ENCODE measurements around the gene SLC4A11.

DNA sequence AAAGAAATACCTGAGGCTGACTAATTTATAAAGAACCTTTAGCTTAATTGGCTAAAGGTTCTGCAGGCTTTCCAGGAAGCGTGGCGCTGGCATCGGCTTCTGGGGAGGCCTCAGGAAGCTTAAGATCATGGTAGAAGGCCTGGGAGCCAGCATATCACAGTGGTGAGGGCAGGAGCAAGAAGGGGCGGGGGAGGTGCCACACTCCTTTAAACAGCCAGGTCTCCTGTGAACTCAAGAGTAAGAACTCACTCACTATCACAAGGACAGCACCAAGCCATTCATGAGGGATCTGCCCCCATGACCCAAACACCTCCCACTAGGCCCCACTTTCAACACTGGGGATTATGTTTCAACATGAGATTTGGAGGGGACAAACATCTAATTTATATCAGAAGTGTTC, 34.4 kb upstream of the SLC4A11 start:
- TF ChIP-seq POLR2A (IDR thresholded peaks at IDR 0.05) (no peak), POLR2AphosphoS5 (IDR thresholded peaks at IDR 0.05) (no peak)
- TF ChIP-seq, protein P1, sequence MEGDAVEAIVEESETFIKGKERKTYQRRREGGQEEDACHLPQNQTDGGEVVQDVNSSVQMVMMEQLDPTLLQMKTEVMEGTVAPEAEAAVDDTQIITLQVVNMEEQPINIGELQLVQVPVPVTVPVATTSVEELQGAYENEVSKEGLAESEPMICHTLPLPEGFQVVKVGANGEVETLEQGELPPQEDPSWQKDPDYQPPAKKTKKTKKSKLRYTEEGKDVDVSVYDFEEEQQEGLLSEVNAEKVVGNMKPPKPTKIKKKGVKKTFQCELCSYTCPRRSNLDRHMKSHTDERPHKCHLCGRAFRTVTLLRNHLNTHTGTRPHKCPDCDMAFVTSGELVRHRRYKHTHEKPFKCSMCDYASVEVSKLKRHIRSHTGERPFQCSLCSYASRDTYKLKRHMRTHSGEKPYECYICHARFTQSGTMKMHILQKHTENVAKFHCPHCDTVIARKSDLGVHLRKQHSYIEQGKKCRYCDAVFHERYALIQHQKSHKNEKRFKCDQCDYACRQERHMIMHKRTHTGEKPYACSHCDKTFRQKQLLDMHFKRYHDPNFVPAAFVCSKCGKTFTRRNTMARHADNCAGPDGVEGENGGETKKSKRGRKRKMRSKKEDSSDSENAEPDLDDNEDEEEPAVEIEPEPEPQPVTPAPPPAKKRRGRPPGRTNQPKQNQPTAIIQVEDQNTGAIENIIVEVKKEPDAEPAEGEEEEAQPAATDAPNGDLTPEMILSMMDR (IDR thresholded peaks at IDR 0.05) = no peak
